Loucy (cell line): Measurements from ENCODE around the gene CDO1.

Experiments
- CTCF ChIP-seq: fragments of 200-600 bp; sonication (generic); conservative IDR thresholded peaks from 2 replicates; pipeline ENCODE4 v1.5.1; 2014; ENCODE audit warnings: mild to moderate bottlenecking, antibody characterized with exemption, low read length
- EZH2phosphoT487 ChIP-seq: fragments of 200-600 bp; IDR thresholded peaks from 2 replicates; pipeline ENCODE4 v1.6.1; 2018; ENCODE audit warnings: antibody characterized with exemption, mild to moderate bottlenecking, moderate library complexity, borderline replicate concordance

GRCh38 chr5:115825948-115826347 is 9.5 kb upstream of the CDO1 start:
- no peak for TF ChIP-seq CTCF
- no peak for TF ChIP-seq EZH2phosphoT487
